ENCODE results near the gene POLR3B.
A peak's percentile ranks its signal among the peaks of the same experiment; 100 is the strongest.
"Not testable (repeated sequence)": the region's sequence is repeated elsewhere in the genome, so short reads cannot be mapped to it uniquely, and the experiment has no call there.

The POLR3B gene

GRCh38 chr12:106357549-106358395 is at the start of gene POLR3B:
TSS of gene POLR3B (plus strand) at chr12:106357748. CDS start at chr12:106357880, 132 bp downstream.
- peak; percentile 95 for DNase-seq

- DNase-seq = no peak
Observed at GRCh38 chr12:106308121-106308520, 49.4 kb upstream of the POLR3B start.

GRCh38 chr12:106308611-106309010 is 48.9 kb upstream of the POLR3B start:
- no peak for DNase-seq

- peak; percentile 71 for DNase-seq
Observed at GRCh38 chr12:106309671-106310505, 47.7 kb upstream of the POLR3B start.

- no peak for DNase-seq
Observed at GRCh38 chr12:106310687-106311086, 46.9 kb upstream of the POLR3B start.

GRCh38 chr12:106311139-106311538 is 46.4 kb upstream of the POLR3B start:
- no peak for DNase-seq

- DNase-seq = not testable (repeated sequence)
Observed at GRCh38 chr12:106313413-106313812, 44.1 kb upstream of the POLR3B start.

- no peak for DNase-seq
Observed at GRCh38 chr12:106315523-106315922, 42.0 kb upstream of the POLR3B start.

- no peak for DNase-seq
Observed at GRCh38 chr12:106317406-106318082, 40.0 kb upstream of the POLR3B start.

GRCh38 chr12:106321139-106321850 is 36.3 kb upstream of the POLR3B start:
- no peak for DNase-seq

GRCh38 chr12:106323537-106323936 is 34.0 kb upstream of the POLR3B start:
- no peak for DNase-seq

- DNase-seq = no peak
Observed at GRCh38 chr12:106327309-106327869, 30.2 kb upstream of the POLR3B start.

- DNase-seq = no peak
Observed at GRCh38 chr12:106328735-106329134, 28.8 kb upstream of the POLR3B start.

- no peak for DNase-seq
Observed at GRCh38 chr12:106329231-106329982, 28.1 kb upstream of the POLR3B start.

- DNase-seq = no peak
Observed at GRCh38 chr12:106331599-106331998, 25.9 kb upstream of the POLR3B start.

- DNase-seq = no peak
Observed at GRCh38 chr12:106332536-106332935, 25.0 kb upstream of the POLR3B start.

GRCh38 chr12:106333010-106333409 is 24.5 kb upstream of the POLR3B start:
- DNase-seq = no peak

GRCh38 chr12:106333756-106334155 is 23.8 kb upstream of the POLR3B start:
- no peak for DNase-seq

GRCh38 chr12:106341086-106341877 is 16.3 kb upstream of the POLR3B start:
- no peak for DNase-seq

GRCh38 chr12:106342397-106343213 is 14.9 kb upstream of the POLR3B start:
- peak; percentile 64 for DNase-seq

Measured in EL (cell line).